GM12878 (cell line): Measurements from ENCODE around the gene POU2F1. TPM values are rescaled to one million over a fixed set of nuclear protein-coding genes. Genes with fewer than 3 reads are reported as not detected.

ENCODE experiments used
- ATAC-seq: fragments of 200-7000 bp; cut with Tn5 transposase; 3 replicates; pipeline ENCODE4 v1.9.1; 2020; ENCODE audit warnings: mild to moderate bottlenecking, moderate library complexity
- BruUV-seq: library from RNA; stranded (reverse); fragments of 400-500 nt; replicated peaks from 2 replicates; lab custom pipeline; 2021; lab: Mats Ljungman, UMichigan
- CTCF ChIA-PET: fragments of 300-600 bp; sonication (Branson Sonifier 250); formaldehyde crosslinking; extraction: SDS; loops from one replicate; lab custom pipeline; 2021; ENCODE audit warnings: inconsistent platforms; lab: Yijun Ruan, JAX
- POLR2A ChIA-PET: fragments of 350-600 bp; formaldehyde crosslinking; extraction: SDS; loops from one replicate; lab custom pipeline; 2021; ENCODE audit warnings: inconsistent platforms; lab: Charles Lee
- RAD21 ChIA-PET: fragments of 300-600 bp; sonication (Branson Sonifier 250); formaldehyde crosslinking; loops from one replicate; lab custom pipeline; 2023; ENCODE audit warnings: antibody characterized with exemption; ENCODE audit not compliant: unreplicated experiment; lab: Charles Lee
- SMC1A ChIA-PET: fragments of 300-600 bp; sonication (Branson Sonifier 250); formaldehyde crosslinking; loops from one replicate; lab custom pipeline; 2023; ENCODE audit not compliant: unreplicated experiment, uncharacterized antibody; lab: Charles Lee
- DNase-seq: peaks from one replicate; pipeline ENCODE4 v3.0.0-alpha.2; 2011; ENCODE audit warnings: low read depth, low spot score
- FAIRE-seq: peaks from 3 replicates; lab custom pipeline; 2011; peaks lifted over from hg19 to GRCh38; lab: Jason Lieb, UNC
- H2AFZ ChIP-seq: 2 replicates; pipeline ENCODE4 v1.6.0; 2011; ENCODE audit warnings: low read depth, low read length, control low read depth; ENCODE audit not compliant: control insufficient read depth
- H3K27ac ChIP-seq: 2 replicates; pipeline ENCODE4 v1.5.1; 2011; ENCODE audit warnings: control low read depth; ENCODE audit not compliant: control insufficient read depth, insufficient read depth
- H3K27me3 ChIP-seq, 2 experiments: replicated peaks in 1 of 2; 2 replicates each; pipeline versions ENCODE4 v1.6.0 to v1.6.1; 2011; ENCODE audit warnings: low read length in 1 of 2; ENCODE audit not compliant: control insufficient read depth in 2 of 2, insufficient read depth in 2 of 2
- H3K36me3 ChIP-seq, 2 experiments: 2 replicates each; pipeline ENCODE4 v1.5.1; 2011; ENCODE audit warnings: low read length in 1 of 2; ENCODE audit not compliant: control insufficient read depth in 2 of 2, insufficient read depth in 2 of 2
- H3K4me1 ChIP-seq: 2 replicates; pipeline ENCODE4 v1.6.1; 2011; ENCODE audit warnings: mild to moderate bottlenecking, low read length, moderate library complexity, mixed read lengths; ENCODE audit not compliant: control insufficient read depth, insufficient read depth
- H3K4me2 ChIP-seq: 2 replicates; pipeline ENCODE4 v1.6.0; 2011; ENCODE audit warnings: control low read depth; ENCODE audit not compliant: control insufficient read depth, insufficient read depth
- H3K4me3 ChIP-seq: fragments of 200-600 bp; sonication (generic); 2 replicates; pipeline ENCODE4 v1.5.1; 2016
- H3K79me2 ChIP-seq: 2 replicates; pipeline ENCODE4 v1.6.0; 2011; ENCODE audit warnings: low read length; ENCODE audit not compliant: control insufficient read depth, insufficient read depth
- H3K9ac ChIP-seq: 2 replicates; pipeline ENCODE4 v1.8.0; 2011; ENCODE audit warnings: low read length, control low read depth, mixed read lengths; ENCODE audit not compliant: control insufficient read depth, insufficient read depth
- H3K9me3 ChIP-seq: replicated peaks from 3 replicates; pipeline ENCODE4 v1.5.1; 2011; ENCODE audit warnings: mild to moderate bottlenecking, low read length; ENCODE audit not compliant: control insufficient read depth, insufficient read depth
- H4K20me1 ChIP-seq: 2 replicates; pipeline ENCODE4 v1.6.0; 2011; ENCODE audit not compliant: control insufficient read depth, insufficient read depth
- CREB1 ChIP-seq: IDR thresholded peaks from 2 replicates; pipeline ENCODE4 v1.6.1; 2012; ENCODE audit warnings: low read depth, mild to moderate bottlenecking, inconsistent platforms
- ESRRA ChIP-seq: IDR thresholded peaks from 2 replicates; pipeline ENCODE4 v1.6.1; 2012; ENCODE audit warnings: mild to moderate bottlenecking, low read length, improper control_type of control experiment
- NR2C2 ChIP-seq: IDR thresholded peaks from 2 replicates; pipeline ENCODE4 v1.6.1; 2011; ENCODE audit warnings: borderline replicate concordance, low read depth; ENCODE audit not compliant: control insufficient read depth, insufficient read length
- PML ChIP-seq: IDR thresholded peaks from 2 replicates; pipeline ENCODE4 v1.6.1; 2012; ENCODE audit warnings: low read length, inconsistent platforms
- TCF12 ChIP-seq: IDR thresholded peaks from 2 replicates; pipeline ENCODE4 v1.6.1; 2011; ENCODE audit warnings: low read depth, mild to moderate bottlenecking, low read length
- WGBS: methylation state at CpG from one replicate; pipeline ENCODE4 v1.1.6; 2016; ENCODE audit warnings: low lambda C conversion rate; ENCODE audit not compliant: insufficient replicate concordance, insufficient coverage; ENCODE audit errors: missing lambda C conversion rate; 5-methylcytosine and 5-hydroxymethylcytosine counted together
- in situ Hi-C: fragments of 300-500 bp; cut with MboI; formaldehyde crosslinking; loops from 9 replicates; pipeline ENCODE4 v1.14.3; 2018; ENCODE audit warnings: mixed read lengths
- intact Hi-C: fragments of 100-400 bp; cut with micrococcal nuclease; formaldehyde crosslinking; loops from one replicate; pipeline ENCODE4 v1.14.2; 2022; ENCODE audit not compliant: unreplicated experiment
- polyA plus RNA-seq, 11 experiments: library from polyadenylated mRNA; depleted of rRNA in 4 of 11; unstranded in 6 of 11; stranded (reverse) in 5 of 11; fragments of >200 nt; fragmentation: Nextera tagmentation in 4 of 11; fragmentation: Illumina TruSeq in 1 of 11; extraction: Ambion mirVana in 4 of 11; extraction: Trizol in 1 of 11; gene quantifications; 1 replicate in 1 of 11; 2 replicates in 10 of 11; pipeline versions ENCODE4 v1.2.1 to v1.2.3, GENCODE V29; 2011 to 2016; ENCODE audit warnings: inconsistent platforms in 2 of 11, missing spikeins in 2 of 11, low read depth in 1 of 11
- total RNA-seq, 4 experiments: library from RNA; depleted of rRNA in 3 of 4; stranded (reverse); fragments of >200 nt in 3 of 4; fragmentation: Illumina TruSeq in 1 of 4; extraction: Trizol in 1 of 4; gene quantifications; 2 replicates each; pipeline versions ENCODE4 v1.2.1 to v1.2.3, GENCODE V29; 2013 to 2021
- TF ChIP-seq, protein P1 (sequence below): fragments of 450-650 bp; IDR thresholded peaks from 2 replicates; pipeline ENCODE4 v1.6.1; 2018; ENCODE audit warnings: mild to moderate bottlenecking, low read depth, moderate library complexity; ENCODE audit not compliant: partially characterized antibody

The POU2F1 gene
- total and polyA plus RNA-seq, 10 of the 15 experiments (the other 5 are each of a cell fraction or from before 2014, with no cell fraction given): 2.5 to 21.7 (median 12.5) TPM

DNA sequence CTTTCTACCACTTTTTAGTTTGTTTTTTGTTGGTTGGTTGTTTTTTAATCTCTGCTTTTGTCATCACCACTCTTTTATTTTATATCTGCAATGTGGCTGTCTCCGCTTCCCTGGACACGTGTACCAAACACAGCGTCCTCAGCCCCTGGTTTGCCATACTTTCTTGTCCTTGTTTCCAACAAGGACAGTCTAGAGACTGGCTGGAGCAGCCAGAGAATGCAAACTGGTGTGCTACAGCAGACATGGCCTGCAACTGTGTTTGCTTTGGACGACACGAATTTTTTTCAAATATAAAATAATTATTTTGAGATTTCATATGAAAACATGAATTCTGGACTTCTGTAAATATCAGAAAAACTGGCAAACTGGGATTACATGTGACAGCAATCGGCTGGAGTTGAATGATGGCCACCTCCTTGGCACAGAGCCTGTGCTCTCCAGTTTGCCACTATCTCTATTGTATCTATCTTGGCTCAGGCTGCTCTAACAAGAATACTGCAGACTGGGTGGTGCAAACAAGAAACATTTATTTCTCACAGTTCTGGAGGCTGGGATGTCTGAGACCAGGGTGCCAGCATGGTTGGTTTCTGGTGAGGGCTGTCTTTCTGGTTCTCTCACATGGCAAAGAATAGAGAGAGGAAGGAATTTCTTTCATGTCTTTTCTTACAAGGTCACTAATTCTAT lies 34.6 kb upstream of the POU2F1 start:
- ChIA-PET SMC1A (no interaction called here), RAD21 (no interaction called here), CTCF (no interaction called here), POLR2A (no interaction called here)
- intact Hi-C loops: no loop called here
- no peak for FAIRE-seq
- no peak overlapping the region for H2AFZ ChIP-seq
- ATAC-seq: no peak
- no peak overlapping the region for H3K4me2 ChIP-seq
- in situ Hi-C loops: no loop called here
- WGBS: 23% methylated on average over 6 of the region's 6 CpGs
- no peaks in the 10 kb centered on the region for H3K4me1 ChIP-seq
- TF ChIP-seq, protein P1, sequence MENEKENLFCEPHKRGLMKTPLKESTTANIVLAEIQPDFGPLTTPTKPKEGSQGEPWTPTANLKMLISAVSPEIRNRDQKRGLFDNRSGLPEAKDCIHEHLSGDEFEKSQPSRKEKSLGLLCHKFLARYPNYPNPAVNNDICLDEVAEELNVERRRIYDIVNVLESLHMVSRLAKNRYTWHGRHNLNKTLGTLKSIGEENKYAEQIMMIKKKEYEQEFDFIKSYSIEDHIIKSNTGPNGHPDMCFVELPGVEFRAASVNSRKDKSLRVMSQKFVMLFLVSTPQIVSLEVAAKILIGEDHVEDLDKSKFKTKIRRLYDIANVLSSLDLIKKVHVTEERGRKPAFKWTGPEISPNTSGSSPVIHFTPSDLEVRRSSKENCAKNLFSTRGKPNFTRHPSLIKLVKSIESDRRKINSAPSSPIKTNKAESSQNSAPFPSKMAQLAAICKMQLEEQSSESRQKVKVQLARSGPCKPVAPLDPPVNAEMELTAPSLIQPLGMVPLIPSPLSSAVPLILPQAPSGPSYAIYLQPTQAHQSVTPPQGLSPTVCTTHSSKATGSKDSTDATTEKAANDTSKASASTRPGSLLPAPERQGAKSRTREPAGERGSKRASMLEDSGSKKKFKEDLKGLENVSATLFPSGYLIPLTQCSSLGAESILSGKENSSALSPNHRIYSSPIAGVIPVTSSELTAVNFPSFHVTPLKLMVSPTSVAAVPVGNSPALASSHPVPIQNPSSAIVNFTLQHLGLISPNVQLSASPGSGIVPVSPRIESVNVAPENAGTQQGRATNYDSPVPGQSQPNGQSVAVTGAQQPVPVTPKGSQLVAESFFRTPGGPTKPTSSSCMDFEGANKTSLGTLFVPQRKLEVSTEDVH: no peak
- TF ChIP-seq TCF12: no peak
- no peak for TF ChIP-seq ESRRA
- TF ChIP-seq PML: no peak
- TF ChIP-seq CREB1: no peak
- no peak for TF ChIP-seq NR2C2
- no peak overlapping the region for H3K27ac ChIP-seq
- H3K9ac ChIP-seq: no peak overlapping the region
- BruUV-seq: no TSS peak
- no peaks in the 10 kb centered on the region for H4K20me1 ChIP-seq
- DNase-seq: no peak
- no peak overlapping the region for H3K4me3 ChIP-seq
- no peaks in the 10 kb centered on the region for H3K36me3 ChIP-seq
- H3K27me3 ChIP-seq: no peaks in the 10 kb centered on the region
- H3K9me3 ChIP-seq: no peaks in the 10 kb centered on the region; the same call in 2 of the 3 replicates
- H3K79me2 ChIP-seq: no peaks in the 10 kb centered on the region
